ENCODE results near the gene PNP.

GRCh38 chr14:20428010-20428365, 41.2 kb upstream of the PNP start:
- TF ChIP-seq CTCF (IDR thresholded peaks at IDR 0.05; ENCODE audit: borderline replicate concordance, extremely low read depth, low read length, poor library complexity, severe bottlenecking) (no peak), EZH2 (IDR thresholded peaks at IDR 0.05; ENCODE audit: borderline replicate concordance, low read depth, low read length, severe bottlenecking) (no peak)

Measured in DND-41 (cell line).